PC-9 (cell line): ENCODE data around the gene NOCT.

Source experiments
- CTCF ChIP-seq: fragments of 200-600 bp; sonication (generic); conservative IDR thresholded peaks from 2 replicates; pipeline ENCODE4 v1.6.1; 2017; ENCODE audit warnings: mixed run types, antibody characterized with exemption, mild to moderate bottlenecking, moderate library complexity
- EZH2 ChIP-seq: fragments of 200-600 bp; sonication (generic); IDR thresholded peaks from 2 replicates; pipeline ENCODE4 v1.8.0; 2017; ENCODE audit warnings: antibody characterized with exemption, low read depth

DNA sequence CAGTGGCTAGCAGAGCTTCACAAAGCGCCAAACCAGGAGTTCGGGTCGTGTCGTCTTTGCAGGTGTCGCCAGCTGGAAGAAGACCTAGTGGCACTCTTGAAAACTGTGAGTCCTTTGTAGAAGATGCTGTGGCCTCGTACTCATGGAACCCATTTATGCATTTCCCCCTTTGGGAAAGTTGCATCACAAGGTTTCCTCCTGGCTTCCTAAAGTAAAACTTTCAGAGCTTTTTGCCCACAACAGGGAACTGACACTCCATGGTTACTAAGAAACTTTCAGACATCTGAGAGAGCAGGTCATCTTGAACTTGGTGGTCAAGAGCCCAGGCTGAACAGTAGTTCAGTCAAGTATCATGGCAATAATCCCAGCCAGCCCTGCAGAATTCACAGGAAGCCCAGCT lies 15.9 kb upstream of the NOCT start:
- TF ChIP-seq CTCF (no peak), EZH2 (no peak)
